ENCODE measurements around the gene EEFSEC. TPM values are rescaled to one million over a fixed set of nuclear protein-coding genes. Genes with fewer than 3 reads are reported as not detected.

EEFSEC gene
- total RNA-seq, 1 experiment from 2014 or later = 9.5 TPM

- Histone ChIP-seq H2AFZ (ENCODE audit: low read length) (no peak overlapping the region), H3K23me2 (ENCODE audit: insufficient read length, low read depth, low read length, poor library complexity, severe bottlenecking) (no peaks in the 10 kb centered on the region), H2BK15ac (ENCODE audit: low read depth, low read length) (no peak overlapping the region), H4K20me1 (ENCODE audit: control insufficient read depth, insufficient read depth, insufficient read length) (no peaks in the 10 kb centered on the region), H3K9ac (ENCODE audit: extremely low read depth, insufficient read length, low read length) (no peak overlapping the region), H3K9me3 (ENCODE audit: control insufficient read depth, low read depth, low read length) (no peaks in the 10 kb centered on the region), H3K18ac (ENCODE audit: insufficient read length, low read depth, low read length) (no peak overlapping the region), H2BK12ac (ENCODE audit: insufficient read length, low read depth, low read length) (no peak overlapping the region), H3T11ph (ENCODE audit: low read length) (no peak overlapping the region), H2AK5ac (ENCODE audit: insufficient read length, low read length) (no peak overlapping the region), H2BK120ac (ENCODE audit: low read depth, low read length, poor library complexity, severe bottlenecking) (no peak overlapping the region), H3K27me3 (ENCODE audit: insufficient read depth, low read length) (no peaks in the 10 kb centered on the region), H4K8ac (replicated peaks; ENCODE audit: insufficient read length, low read depth, low read length) (no peak overlapping the region), H3K56ac (ENCODE audit: insufficient read length, low read depth, low read length) (no peak overlapping the region), H3K4me1 (ENCODE audit: insufficient read depth, low read length) (no peaks in the 10 kb centered on the region), H3K79me2 (ENCODE audit: insufficient read depth, low read length) (no peaks in the 10 kb centered on the region), H2BK20ac (ENCODE audit: low read depth, low read length, poor library complexity, severe bottlenecking) (no peak overlapping the region), H3K27ac (ENCODE audit: insufficient read length, low read depth, low read length) (no peak overlapping the region), H3K4ac (ENCODE audit: low read depth, low read length) (no peak overlapping the region), H3K79me1 (ENCODE audit: insufficient read depth, low read depth, low read length, poor library complexity, severe bottlenecking) (peaks cover 3% of the 10 kb centered on the region), H2BK5ac (ENCODE audit: insufficient read length, low read length) (no peak overlapping the region), H3K4me2 (ENCODE audit: insufficient read depth, insufficient read length, low read length) (no peak overlapping the region), H4K5ac (ENCODE audit: insufficient read length, low read depth, low read length) (no peak overlapping the region), H3K14ac (ENCODE audit: insufficient read depth, low read length) (no peak overlapping the region), H3K23ac (ENCODE audit: insufficient read length, low read depth, low read length) (no peak overlapping the region), H4K91ac (ENCODE audit: insufficient read length, low read depth, low read length) (no peak overlapping the region)
- H3K27ac Mint-ChIP-seq = no peak overlapping the region
- TF ChIP-seq, protein P1, sequence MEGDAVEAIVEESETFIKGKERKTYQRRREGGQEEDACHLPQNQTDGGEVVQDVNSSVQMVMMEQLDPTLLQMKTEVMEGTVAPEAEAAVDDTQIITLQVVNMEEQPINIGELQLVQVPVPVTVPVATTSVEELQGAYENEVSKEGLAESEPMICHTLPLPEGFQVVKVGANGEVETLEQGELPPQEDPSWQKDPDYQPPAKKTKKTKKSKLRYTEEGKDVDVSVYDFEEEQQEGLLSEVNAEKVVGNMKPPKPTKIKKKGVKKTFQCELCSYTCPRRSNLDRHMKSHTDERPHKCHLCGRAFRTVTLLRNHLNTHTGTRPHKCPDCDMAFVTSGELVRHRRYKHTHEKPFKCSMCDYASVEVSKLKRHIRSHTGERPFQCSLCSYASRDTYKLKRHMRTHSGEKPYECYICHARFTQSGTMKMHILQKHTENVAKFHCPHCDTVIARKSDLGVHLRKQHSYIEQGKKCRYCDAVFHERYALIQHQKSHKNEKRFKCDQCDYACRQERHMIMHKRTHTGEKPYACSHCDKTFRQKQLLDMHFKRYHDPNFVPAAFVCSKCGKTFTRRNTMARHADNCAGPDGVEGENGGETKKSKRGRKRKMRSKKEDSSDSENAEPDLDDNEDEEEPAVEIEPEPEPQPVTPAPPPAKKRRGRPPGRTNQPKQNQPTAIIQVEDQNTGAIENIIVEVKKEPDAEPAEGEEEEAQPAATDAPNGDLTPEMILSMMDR (conservative IDR thresholded peaks at IDR 0.05) = no peak
- H3K36me3 Mint-ChIP-seq (ENCODE audit: insufficient read depth in 1 of 3, low read depth in 3 of 3) = no peaks in the 10 kb centered on the region; a peak in 1 of 7 replicates
- peaks cover 15 to 17% of the 10 kb centered on the region in 2 experiments for H3K4me1 Mint-ChIP-seq
- WGBS (ENCODE audit: extremely low coverage, insufficient read length, low lambda C conversion rate) = no CpG with 5 or more reads among the region's 3 CpGs
- no peaks in the 10 kb centered on the region for H3K27me3 Mint-ChIP-seq (ENCODE audit: low read depth)
- H3K4me3 Mint-ChIP-seq = no peak overlapping the region
- DNase-seq = no peak
- H3K9me3 Mint-ChIP-seq = no peaks in the 10 kb centered on the region; a peak in 1 of 5 replicates
Observed at GRCh38 chr3:128239304-128239703, 86.0 kb downstream of the EEFSEC start.
